Measurements from ENCODE around the gene DOCK8.

The DOCK8 gene

DNA sequence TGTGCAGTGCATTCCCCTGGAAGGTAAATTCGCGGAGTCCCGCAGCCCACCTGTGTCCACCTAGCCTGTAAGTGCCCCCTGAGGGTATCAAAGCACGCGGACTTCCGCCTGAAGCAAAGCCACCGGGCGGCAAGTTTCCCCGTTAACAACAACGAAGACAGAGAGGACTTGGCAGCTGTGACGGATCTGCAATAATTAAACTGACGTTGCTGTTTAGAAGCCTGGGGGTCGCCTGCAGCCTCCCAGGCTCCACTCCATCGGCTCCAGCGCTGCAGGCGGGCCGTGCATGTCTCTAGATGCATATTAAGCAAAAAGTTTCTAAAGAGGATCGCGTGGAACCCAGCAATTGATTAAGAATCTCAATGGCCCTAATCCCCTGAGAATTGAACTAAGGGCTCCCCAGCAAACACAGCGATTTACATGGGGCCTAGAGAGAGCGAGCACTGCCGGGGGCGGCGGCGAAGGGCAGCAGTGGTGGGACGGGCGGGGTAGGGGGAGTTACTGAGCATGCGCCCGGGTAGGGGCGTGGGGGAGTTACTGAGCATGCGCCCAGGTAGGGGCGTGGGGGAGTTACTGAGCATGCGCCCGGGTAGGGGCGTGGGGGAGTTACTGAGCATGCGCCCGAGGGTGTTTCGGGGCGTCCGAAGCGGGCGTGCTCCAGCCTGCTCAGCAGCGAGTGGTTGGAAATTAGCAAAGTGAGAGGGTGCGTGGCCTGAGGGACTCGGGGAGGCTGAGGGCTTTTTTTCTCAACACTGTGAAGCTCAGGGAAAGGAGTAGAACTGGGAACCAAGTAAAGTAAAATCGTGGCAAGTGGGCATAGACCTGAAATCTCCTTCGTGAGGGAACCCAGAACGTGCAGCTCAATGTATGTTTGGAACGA, 255.2 kb downstream of the DOCK8 start:
- peak; percentile 94 for DNase-seq

DNA sequence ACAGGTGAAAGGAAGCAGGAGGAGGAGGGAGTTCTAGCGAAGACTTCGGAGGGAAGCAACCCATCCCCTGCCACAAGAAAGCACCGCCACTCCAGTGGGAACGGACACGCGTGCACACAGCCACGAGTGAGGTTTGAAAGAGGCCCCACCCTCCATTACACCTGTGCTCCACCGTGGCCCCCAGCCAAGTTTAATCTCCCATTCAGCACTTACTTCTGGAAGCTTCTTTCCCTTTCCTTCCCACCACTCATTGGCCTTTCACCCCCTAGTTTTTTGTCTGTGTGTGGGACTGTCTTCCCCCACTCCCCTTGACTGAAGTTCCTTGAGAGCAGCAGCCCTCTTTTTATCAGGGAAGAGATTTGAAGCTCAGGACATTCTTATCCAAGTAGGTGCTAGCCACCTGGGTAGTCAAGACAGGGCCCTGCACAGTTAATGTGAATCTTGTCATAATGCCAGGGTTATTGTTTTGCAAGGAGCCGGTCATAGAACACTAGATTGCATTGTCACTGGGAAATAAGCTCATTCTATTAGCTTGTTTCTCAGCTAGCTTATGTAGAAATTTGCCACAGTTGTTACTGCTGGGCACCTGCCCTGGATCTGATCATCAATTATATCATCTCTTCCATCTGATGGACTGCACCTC, 256.0 kb downstream of the DOCK8 start:
- no peak for DNase-seq

DNA sequence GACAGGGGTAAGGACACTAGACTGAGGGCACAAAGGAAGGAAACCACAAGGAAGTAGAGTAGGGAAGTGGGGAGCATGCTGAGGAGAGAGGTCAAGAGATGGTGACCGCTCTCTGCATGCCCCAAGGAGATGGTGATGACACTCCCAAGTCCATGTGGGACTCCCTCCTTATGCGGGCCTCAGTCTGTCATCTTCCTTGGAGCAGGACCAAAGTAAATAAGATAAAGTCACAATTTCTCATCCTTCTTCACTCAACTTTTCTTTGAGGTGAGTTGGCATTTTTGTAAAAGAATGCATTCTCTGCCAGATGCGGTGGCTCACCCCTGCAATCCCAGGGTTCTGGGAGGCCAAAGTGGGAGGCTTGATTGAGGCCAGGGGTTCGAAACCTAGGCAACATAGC, 256.7 kb downstream of the DOCK8 start:
- DNase-seq, result no peak

DNA sequence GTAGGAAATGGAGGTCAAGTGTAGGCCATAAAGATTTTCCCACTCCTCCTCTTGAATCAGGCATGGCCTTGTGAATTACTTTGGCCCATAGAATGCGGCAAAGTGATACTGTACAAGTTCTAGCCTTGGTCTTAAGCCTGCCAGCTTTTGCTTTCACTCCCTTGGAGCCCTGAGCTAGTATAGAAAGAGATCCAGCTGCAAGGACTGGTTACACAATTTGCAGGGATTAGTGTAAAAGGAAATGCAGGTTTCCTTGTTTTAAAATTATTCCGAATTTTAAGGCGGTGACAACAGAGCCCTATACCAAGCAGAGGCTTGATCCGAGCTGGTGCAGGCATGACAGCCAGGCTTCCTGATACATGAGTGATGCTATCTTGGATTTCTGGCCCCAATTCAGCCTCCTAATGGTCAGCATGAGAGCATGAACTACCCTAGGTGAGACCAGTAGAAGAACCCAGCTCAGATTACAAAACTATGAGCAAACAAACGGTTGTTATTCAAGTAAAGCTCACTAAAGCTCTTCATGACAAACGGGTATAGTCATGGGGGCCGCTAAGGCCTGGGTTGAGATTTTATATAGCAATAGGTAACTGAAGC, 257.9 kb downstream of the DOCK8 start:
- no peak for DNase-seq

DNA sequence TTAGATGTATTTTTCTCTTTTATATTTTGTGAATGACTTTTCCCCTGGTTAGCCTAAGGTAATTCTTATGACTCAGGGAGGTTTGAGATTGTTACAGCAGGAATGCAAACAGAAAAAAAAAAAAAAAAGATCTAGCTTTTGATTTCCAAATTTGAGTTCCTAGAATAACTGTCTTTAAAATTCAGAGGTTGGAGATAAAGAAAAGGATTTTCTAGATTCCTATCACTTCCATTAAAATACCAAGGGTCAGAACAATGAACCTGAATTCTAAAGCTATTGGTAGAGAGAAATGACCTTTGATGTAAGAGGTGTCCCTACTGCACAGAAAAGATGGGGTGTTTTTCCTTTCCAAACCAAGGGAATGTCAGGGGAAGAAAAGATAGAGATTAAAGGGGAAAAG, 262.5 kb downstream of the DOCK8 start:
- DNase-seq, result no peak

DNA sequence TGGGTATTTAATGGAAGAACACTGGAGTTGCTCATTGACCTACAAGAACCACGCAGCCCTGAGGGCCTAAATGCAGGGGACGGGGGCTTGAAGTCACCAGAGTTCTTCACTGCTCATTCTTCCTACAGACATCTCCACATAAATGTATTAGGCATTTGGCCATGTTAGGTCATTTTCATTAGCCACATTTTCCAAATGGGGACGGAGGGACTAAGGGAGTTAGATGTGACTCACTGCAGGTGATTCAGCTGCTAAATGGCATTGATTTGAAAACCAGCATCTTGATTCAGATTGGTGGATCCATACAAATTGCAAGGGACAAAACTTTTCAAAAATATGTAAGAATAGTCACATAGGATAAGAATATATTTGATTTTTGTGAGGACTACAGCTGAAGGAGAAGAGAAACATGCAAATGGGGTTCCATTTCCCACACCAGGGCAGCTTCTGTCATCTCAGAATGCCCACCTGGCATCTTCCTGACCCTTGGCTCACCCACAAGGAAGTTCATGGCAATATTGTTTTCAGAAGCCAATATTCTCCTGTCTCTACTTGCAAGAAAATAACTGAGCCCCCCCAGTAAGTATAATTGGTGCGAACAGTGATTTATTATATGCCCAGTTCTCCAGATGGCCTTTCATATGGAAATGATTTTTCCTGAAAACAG, 264.8 kb downstream of the DOCK8 start:
- DNase-seq, result no peak

DNA sequence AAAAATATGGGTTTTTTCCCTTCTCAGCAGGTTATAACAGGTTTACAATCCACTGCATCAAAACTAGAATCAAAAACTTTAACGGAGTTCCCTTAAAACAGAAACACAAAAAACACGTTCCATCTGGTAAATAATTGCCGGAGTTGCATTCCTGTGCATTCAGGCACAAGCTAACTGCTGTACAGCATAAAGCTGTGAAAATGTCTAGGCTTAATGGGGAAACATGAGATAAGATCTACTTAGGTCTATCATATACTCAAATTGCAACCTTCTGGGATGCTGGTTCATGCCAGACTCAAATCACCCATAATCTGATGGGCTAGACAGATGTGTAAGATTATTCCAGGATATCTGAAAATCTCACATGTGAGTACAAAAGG, 265.3 kb downstream of the DOCK8 start:
- no peak for DNase-seq

DNA sequence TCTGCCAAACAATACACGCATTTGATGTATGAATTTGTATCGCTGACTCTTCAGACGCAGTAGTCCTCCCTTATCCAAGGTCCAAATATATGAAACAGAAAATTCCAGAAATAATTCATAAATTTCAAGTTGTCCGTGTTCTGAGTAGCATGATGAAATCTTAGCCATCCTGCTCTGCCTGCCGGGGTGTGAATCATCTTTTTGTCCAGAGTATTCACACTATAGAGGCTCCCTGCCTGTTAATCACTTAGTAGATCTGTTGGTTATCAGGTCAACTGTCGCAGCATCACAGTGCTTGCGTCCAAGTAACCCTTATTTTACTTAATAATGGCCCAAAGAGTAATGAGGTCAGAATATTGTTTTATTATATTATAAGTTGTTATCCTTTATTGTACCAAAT, 268.1 kb downstream of the DOCK8 start:
- no peak for DNase-seq

DNA sequence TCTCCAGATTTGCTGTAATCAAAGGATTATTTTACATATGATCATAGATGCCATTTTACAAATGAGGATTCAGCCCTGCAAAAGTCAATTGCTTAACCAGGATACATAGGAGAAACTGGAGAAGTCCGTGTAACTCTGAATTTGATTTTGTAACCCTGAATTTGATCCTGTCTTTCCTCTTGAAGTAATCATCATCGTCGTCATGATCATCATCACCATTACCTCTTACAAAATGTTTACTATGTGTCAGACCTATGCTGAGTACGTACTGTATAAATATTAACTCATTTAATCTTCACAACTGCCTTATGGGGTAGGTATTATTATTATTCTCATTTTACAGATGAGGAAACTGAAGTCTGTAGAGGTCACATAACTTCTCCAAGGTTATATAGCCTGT, 271.5 kb downstream of the DOCK8 start:
- DNase-seq, result no peak

DNA sequence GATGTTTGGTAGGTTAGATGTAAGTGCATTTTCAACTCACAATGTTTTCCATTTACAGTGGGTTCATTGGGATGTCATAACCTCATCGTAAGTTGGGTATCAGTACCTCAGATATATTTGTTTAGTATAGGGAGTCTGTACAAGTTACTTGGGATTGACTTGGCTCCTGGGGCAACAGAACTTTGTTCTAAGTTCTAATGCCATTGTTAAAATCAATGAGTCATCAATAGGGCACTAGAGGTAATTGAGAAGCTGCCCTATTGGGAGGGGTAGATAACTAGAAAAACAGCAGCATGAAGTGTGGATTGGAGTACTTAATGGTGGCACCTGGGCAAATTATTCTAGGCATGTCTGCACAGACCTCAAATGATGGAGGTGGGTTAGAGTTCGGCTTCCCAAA, 272.8 kb downstream of the DOCK8 start:
- DNase-seq, result no peak

DNA sequence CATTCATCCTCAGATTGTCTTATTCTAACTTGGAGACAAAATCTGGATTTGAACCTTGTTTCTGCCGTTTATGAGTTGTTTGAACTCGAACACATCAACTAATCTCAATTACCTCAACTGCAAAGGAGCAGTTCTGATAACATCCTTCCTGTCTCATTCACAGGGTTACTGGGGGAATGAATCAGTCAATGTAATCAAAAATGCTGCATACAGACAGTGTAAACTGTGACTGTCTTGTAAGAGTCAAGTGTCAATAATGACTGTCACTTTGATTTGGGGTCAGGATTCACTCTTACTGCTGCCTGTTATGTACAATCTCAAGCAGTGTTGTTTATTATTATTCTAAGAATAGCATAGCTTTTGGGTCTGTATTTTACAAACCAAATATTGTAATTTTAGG, 273.8 kb downstream of the DOCK8 start:
- DNase-seq, result no peak

DNA sequence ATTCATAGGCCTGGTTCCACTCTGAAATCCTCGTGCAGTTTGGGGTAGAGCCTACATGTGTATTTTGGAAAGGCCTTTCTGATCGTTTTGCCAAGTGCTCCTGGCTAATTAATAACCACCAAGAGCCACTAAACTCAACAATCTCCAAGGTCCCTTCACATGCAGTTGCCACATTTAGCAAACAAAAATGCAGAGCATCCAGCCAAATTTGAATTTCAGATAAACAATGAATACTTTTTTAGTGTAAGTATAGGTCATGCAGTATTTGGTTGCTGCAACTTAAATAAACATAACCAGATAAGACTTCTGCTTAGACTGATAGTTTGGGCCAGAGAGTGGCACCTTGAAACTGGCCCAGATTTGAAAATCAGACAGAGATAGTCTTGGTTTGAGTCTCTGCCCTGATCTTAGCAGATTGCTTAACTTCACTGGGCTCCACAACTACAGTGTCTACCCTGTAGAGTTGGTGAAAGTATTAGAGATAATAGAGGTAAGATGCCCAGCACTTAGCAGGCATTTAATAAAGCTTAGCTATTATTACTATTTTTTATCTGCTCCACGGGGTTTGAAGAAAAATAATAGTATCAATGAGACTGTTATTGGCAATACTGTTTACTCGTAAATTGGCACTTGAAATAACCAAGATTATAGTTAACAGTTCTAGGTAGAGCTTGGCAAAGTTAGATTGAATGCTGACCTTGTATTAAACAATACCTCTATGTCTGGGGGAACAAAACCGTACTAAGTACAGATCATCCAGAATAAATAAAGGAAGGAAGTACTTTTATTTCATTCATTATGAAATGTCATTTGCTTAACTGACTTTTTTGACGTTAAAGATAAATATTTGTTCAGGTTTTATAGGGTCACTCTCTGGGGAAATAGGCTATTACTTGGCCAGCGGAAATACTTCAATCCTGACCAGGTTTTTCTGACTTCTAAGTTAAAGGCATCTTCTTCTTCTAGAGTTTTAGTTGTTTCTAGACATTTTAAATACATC, 274.8 kb downstream of the DOCK8 start:
- no peak for DNase-seq

DNA sequence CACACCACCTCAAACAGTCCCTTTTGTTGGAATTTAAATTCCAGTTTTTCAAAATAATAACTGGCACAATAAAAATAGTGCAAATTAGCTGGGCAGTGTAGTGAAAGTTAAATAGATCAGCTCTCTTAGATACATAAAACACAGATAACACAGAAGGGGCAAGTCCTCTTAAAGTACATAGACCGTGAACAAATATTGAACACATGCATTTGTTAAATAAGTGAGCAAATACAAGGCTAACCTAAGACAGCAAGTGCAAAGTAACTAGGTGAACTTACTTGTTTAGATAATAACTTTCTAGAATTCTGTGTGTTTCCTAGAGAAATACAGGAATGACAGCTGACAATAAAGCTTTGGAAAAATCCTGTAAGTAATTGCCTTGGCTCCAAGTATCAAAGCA, 280.1 kb downstream of the DOCK8 start:
- no peak for DNase-seq

DNA sequence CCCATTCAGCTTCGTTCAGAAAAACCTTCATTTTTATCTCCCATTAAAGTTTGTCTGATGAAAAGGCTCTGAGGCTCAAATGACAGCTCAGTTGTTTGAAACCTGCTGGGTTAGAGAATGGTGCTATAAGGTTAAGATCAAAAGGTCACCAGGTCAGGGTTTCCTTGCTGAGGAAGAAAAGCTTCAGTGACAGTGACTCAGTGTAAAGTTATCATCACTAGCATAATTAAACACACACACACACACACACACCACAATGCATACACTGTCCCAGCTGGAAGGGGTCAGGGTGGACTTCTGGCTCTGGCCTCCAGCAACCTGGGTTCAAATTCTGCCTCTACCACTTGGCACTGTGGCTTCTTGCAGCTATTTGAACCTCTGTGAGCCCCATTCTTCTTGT, 281.1 kb downstream of the DOCK8 start:
- no peak for DNase-seq

DNA sequence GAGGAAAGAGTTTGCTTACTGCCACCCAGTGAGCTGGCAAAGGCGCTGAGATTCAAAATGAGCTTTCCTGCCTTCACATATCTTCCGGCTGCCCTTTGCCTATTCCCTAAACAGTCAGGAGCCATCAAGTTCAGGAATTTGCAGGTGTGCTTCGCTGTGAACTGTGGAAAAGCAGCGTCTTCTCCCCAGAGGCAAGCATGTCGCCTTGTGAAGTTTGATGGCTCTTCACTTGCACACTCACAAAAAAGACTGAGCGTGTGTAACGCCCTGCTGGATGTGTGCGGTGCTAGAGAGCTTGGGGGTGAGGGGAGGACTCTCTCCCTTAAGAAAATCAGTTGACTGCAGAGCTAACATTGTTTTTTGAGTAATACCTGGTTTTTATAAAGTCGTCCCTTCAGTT, 288.7 kb downstream of the DOCK8 start:
- no peak for DNase-seq

DNA sequence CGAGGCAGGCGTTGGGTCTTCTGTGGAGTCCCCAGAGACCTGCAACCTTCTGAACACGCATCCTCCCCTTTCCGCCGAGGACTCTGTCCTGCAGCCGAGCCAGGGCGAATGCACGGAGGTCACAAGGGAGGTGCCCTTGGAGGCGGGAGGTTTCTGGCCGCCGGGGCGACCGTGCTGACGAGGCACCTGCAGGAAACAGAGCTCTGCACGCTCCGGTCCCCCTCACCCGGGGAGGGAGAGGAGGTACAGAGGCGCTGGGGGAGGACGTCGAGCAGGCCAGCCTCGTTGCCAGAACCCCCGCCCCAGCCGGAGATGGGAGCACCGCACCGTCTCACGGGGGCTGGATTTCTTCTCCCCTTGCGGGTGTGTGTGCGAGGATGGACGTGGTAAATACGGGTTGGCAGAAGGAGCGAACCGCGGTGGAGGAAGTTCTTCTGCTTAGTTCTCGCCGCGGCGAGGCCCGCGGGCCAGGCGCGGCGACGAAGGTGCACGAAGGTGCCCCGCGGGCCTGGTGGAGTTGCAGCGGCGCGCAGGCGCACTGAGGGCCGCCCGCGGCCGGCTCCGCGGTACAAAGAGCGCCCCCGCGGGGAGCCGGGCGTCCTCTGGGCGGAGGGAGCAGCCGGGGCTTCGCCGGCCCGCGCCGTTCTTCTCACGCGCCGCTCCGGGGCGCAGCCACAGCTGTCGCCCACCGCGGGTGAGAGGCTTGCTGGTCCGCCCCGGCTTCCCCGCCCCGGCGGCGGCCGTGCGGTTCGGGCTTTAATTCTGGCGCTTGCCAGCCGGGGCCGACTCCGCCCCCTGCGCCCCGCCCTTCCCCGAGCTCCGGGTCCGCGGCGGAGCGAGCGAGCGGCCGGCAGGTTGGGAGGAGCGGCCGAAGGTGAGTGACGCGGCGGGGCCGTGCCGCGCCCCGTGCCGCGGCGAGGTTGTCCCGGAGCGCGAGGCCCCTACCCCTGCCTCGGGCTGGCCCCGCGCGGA, 289.5 kb downstream of the DOCK8 start, which contains the start of gene KANK1:
TSS of gene KANK1 (plus strand) at position 815 of the 972 bp plus-strand sequence.
- DNase-seq, result peak; percentile 84

DNA sequence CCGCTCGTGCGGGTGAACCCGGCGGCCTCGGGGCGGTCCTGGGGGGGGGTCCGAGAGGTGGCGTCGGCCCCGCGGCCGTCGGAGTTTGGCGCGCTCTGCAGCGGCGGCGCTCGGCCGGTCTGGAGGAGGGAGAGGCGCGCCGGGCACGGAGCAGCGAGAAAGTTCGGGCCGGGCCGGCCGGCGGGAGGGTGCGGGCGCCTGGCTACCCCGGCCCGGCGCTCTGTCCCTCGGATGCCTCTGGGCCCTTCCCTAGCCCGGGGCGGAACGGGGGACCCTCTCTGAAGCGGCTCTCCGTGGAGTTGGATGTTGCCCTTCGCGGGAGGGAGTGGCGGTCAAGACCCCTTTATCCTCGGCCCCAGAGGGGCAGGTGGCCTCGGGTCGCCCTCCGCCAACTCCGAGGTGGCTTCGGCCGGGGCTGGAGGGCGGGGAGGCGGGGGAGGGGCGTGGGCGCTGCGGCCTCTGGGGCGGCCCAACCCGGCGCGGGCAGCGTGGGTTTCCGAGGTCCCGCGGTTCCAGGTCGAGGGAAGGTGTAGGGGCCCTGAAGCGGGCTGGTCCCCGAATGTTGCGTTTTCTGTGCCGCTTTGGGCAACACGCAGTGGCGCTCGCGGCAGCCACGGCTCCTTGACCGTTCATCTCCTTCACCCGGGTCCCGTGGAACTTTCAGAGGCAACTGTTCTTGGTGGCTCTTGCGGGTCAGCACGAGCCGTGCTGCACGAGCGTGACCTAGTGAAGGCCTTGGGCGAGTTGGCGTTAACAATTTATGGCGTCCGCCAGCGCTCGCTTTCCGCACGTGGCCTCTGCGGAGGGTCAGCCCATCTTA, 290.5 kb downstream of the DOCK8 start:
- peak; percentile 18 for DNase-seq

DNA sequence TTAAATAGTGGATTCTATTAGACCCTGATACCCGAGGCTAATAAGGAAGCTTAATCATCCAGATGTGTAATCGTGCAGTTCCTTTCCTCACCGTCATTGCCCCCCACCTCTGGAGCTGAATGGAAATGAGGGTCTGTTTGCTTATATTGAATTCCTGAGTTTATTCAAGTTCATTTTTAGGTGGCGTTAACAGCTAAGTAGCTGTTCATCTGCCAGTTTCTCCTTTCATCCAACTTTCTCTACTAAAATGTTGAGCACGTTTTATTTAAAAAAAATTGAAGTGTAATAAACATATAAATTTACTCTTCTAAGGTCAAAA, 291.0 kb downstream of the DOCK8 start:
- DNase-seq, result no peak

DNA sequence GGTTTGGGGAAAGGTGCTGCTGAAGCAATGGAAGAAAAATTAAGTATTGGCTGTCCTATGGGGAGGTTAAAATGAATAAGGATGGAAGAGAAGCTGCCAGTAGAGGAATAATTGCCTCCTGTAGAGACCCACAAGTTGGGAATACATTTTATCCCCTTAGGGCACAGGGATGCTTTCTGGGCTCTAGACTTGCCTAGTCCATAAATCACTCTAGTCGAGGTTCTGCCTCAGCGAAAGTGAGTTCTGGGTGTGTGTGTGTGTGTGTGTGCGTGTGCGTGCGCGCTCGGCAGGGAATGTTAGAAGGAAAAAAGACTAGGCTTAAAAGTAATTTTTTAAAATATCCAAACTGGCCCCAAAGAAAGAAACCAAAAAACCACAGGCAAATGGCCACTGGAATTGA, 291.6 kb downstream of the DOCK8 start:
- no peak for DNase-seq

DNA sequence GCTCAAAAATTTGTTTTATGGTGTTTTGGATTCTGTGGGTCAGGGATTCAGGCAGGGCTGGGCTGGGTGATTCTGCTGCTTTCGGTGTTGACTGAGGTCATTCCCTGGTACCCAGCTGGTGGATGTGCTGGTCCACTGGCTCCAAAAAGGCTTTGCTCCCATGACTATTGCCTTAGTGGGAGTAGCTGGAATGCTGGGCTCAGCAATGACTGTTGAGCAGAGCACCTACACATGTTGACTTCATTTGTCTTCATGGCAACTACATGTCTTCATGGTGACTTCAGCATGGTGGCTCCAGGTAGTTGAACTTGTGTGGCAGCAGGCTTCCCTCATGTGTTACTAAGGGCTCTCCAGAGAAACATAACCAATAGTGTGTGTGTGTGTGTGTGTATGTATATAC, 297.2 kb downstream of the DOCK8 start:
- no peak for DNase-seq

All from activated T-cell treated with anti-CD3 and anti-CD28 coated beads, Interleukin-2, amount 50 U/mL, for 1 hour (primary cell).